NB4 (cell line): Measurements from ENCODE around the gene SLC16A13.

Experiments used
- CTCF ChIP-seq: IDR thresholded peaks from one replicate; pipeline ENCODE4 v1.5.1; 2012; ENCODE audit warnings: low read depth, low read length
- MAX ChIP-seq: IDR thresholded peaks from 2 replicates; pipeline ENCODE4 v1.6.1; 2011; ENCODE audit warnings: low read depth, low read length

GRCh38 chr17:7048968-7049367, 13.2 kb downstream of the SLC16A13 start:
- TF ChIP-seq CTCF (no peak), MAX (no peak)
